Prostate gland (tissue), 2 donors: ENCODE data around the gene NR6A1. TPM values are rescaled to one million over a fixed set of nuclear protein-coding genes. Genes with fewer than 3 reads are reported as not detected.

Experiments used
- DNase-seq: peaks from one replicate; pipeline ENCODE4 v3.0.0-alpha.2; 2019; ENCODE audit warnings: low spot score
- H3K27ac ChIP-seq, 2 donors: fragments of 200-600 bp; sonication (generic); 2 replicates each; pipeline ENCODE4 v1.5.1; 2017 to 2019
- H3K27me3 ChIP-seq: fragments of 200-600 bp; sonication (generic); replicated peaks from 2 replicates; pipeline ENCODE4 v1.5.1; 2019; ENCODE audit not compliant: insufficient read depth
- H3K36me3 ChIP-seq, 2 donors: fragments of 200-600 bp; sonication (generic); 1 replicate in 1 of 2; 2 replicates in 1 of 2; pipeline versions ENCODE4 v1.5.1 to v1.8.1; 2017 to 2019
- H3K4me1 ChIP-seq: fragments of 200-600 bp; sonication (generic); replicated peaks from 2 replicates; pipeline ENCODE4 v1.5.1; 2019
- H3K4me3 ChIP-seq, 2 donors: fragments of 200-600 bp; sonication (generic); 2 replicates each; pipeline ENCODE4 v1.5.1; 2017 to 2019
- H3K9me3 ChIP-seq: fragments of 200-600 bp; sonication (generic); 2 replicates; pipeline ENCODE4 v1.5.1; 2017
- CTCF ChIP-seq, 4 experiments: fragments of 200-600 bp in 2 of 4; fragments of 450-650 bp in 2 of 4; sonication (generic) in 2 of 4; IDR thresholded peaks; 1 replicate in 3 of 4; 2 replicates in 1 of 4; pipeline ENCODE4 v1.5.1; 2016 to 2019; ENCODE audit warnings: antibody characterized with exemption in 4 of 4, mild to moderate bottlenecking in 2 of 4, moderate library complexity in 2 of 4
- POLR2A ChIP-seq: fragments of 450-650 bp; IDR thresholded peaks from one replicate; pipeline ENCODE4 v1.6.1; 2016; ENCODE audit warnings: antibody characterized with exemption, mild to moderate bottlenecking
- POLR2AphosphoS5 ChIP-seq: sonication (generic); formaldehyde crosslinking; IDR thresholded peaks from one replicate; pipeline ENCODE4 v1.6.1; 2017; ENCODE audit warnings: antibody characterized with exemption
- WGBS: methylation state at CpG from one replicate; pipeline ENCODE4 v1.1.5; 2018; 5-methylcytosine and 5-hydroxymethylcytosine counted together
- intact Hi-C: fragments of 100-400 bp; cut with DNase I; formaldehyde crosslinking; loops from one replicate; pipeline ENCODE4 v1.14.2; 2022
- total RNA-seq, 2 donors: library from RNA; depleted of rRNA; stranded (reverse); fragments of >200 nt; gene quantifications; one replicate each; pipeline ENCODE4 v1.1.0, GENCODE V29; 2016

Gene NR6A1
- total RNA-seq, 2 donors from 2014 or later, result 1.3 to 53.7 TPM

- Histone ChIP-seq H3K27me3 (no peaks in the 10 kb centered on the region), H3K4me3 (no peak overlapping the region), H3K9me3 (no peaks in the 10 kb centered on the region), H3K27ac (no peak overlapping the region), H3K36me3 (no peaks in the 10 kb centered on the region), H3K4me1 (no peaks in the 10 kb centered on the region)
- no peak for DNase-seq
- TF ChIP-seq POLR2A, result no peak
- TF ChIP-seq CTCF (IDR thresholded peaks at IDR 0.05), result no peak
- TF ChIP-seq POLR2AphosphoS5, result no peak
- intact Hi-C loops, result no loop called here
- 94% methylated on average over 5 of the region's 7 CpGs for WGBS
Observed at GRCh38 chr9:124470726-124471125, 300.4 kb downstream of the NR6A1 start.

- Histone ChIP-seq H3K4me1 (no peaks in the 10 kb centered on the region), H3K27ac (no peak overlapping the region), H3K36me3 (no peaks in the 10 kb centered on the region), H3K9me3 (no peaks in the 10 kb centered on the region), H3K27me3 (no peaks in the 10 kb centered on the region), H3K4me3 (no peak overlapping the region)
- intact Hi-C loops, result no loop called here
- DNase-seq, result no peak
- 89% methylated on average over 11 of the region's 13 CpGs for WGBS
- TF ChIP-seq POLR2AphosphoS5 (no peak), CTCF (IDR thresholded peaks at IDR 0.05) (no peak), POLR2A (no peak)
Observed at GRCh38 chr9:124470306-124470705, 300.8 kb downstream of the NR6A1 start.

- H3K27ac ChIP-seq, result no peak overlapping the region
- TF ChIP-seq POLR2AphosphoS5 (no peak), CTCF (IDR thresholded peaks at IDR 0.05) (no peak), POLR2A (no peak)
Observed at GRCh38 chr9:124469011-124469832, 301.9 kb downstream of the NR6A1 start.

GRCh38 chr9:124468061-124468740 is 302.9 kb downstream of the NR6A1 start:
- intact Hi-C loops, result no loop called here
- Histone ChIP-seq H3K27me3 (no peaks in the 10 kb centered on the region), H3K4me1 (no peaks in the 10 kb centered on the region), H3K9me3 (no peaks in the 10 kb centered on the region), H3K27ac (no peak overlapping the region), H3K4me3 (no peak overlapping the region), H3K36me3 (no peaks in the 10 kb centered on the region)
- no peak for DNase-seq
- 94% methylated on average over 15 of the region's 19 CpGs for WGBS
- TF ChIP-seq CTCF (IDR thresholded peaks at IDR 0.05) (no peak), POLR2AphosphoS5 (no peak), POLR2A (no peak)

More at GRCh38 chr9:124469011-124469832, 301.9 kb downstream of the NR6A1 start:
- Histone ChIP-seq H3K4me1 (no peaks in the 10 kb centered on the region), H3K4me3 (no peak overlapping the region), H3K27me3 (no peaks in the 10 kb centered on the region), H3K9me3 (no peaks in the 10 kb centered on the region), H3K36me3 (no peaks in the 10 kb centered on the region)
- DNase-seq, result no peak
- 85% methylated on average over 28 of the region's 28 CpGs for WGBS
- intact Hi-C loops, result no loop called here
